HG03095 (cell line): Measurements from ENCODE around the gene RNPEPL1.
"Not testable (repeated sequence)": the region's sequence is repeated elsewhere in the genome, so short reads cannot be mapped to it uniquely, and the experiment has no call there.

Experiments used
- ATAC-seq: cut with Tn5 transposase; IDR thresholded peaks from one replicate; pipeline ENCODE4 v1.9.1; 2021; ENCODE audit warnings: moderate library complexity; ENCODE audit not compliant: unreplicated experiment

The RNPEPL1 gene, protein sequence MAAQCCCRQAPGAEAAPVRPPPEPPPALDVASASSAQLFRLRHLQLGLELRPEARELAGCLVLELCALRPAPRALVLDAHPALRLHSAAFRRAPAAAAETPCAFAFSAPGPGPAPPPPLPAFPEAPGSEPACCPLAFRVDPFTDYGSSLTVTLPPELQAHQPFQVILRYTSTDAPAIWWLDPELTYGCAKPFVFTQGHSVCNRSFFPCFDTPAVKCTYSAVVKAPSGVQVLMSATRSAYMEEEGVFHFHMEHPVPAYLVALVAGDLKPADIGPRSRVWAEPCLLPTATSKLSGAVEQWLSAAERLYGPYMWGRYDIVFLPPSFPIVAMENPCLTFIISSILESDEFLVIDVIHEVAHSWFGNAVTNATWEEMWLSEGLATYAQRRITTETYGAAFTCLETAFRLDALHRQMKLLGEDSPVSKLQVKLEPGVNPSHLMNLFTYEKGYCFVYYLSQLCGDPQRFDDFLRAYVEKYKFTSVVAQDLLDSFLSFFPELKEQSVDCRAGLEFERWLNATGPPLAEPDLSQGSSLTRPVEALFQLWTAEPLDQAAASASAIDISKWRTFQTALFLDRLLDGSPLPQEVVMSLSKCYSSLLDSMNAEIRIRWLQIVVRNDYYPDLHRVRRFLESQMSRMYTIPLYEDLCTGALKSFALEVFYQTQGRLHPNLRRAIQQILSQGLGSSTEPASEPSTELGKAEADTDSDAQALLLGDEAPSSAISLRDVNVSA

GRCh38 chr2:240567872-240568677 lies at the start of gene RNPEPL1:
RNPEPL1 (plus strand) TSS chr2:240568484; CDS start chr2:240568587, 103 bp downstream.
- peak; percentile 26 for ATAC-seq

GRCh38 chr2:240518981-240519380 lies 49.3 kb upstream of the RNPEPL1 start:
- ATAC-seq, result no peak

GRCh38 chr2:240519396-240520129 lies 48.7 kb upstream of the RNPEPL1 start:
- ATAC-seq, result no peak

- no peak for ATAC-seq
These were observed 47.9 kb upstream of the RNPEPL1 start for GRCh38 chr2:240520130-240520973.

DNA sequence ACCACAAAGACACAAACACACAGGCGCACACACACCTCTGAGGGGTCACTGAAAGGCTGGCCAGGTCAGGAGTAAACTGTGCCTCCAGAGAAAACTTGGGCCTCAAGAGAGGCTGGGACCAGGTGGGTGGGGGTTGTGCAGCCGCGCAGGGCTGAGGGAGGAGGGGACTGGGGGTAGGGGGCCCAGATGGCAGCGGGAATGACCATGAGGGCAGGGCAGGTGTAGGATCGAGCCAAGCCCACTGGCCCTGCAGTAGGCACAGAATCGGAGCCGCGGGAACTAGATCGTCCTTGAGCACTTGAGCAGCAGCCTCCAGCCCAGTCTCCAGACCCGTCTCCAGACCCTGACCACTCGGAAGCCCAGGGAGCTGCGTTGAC lies 47.3 kb upstream of the RNPEPL1 start:
- ATAC-seq, result no peak

GRCh38 chr2:240521885-240522284 lies 46.4 kb upstream of the RNPEPL1 start:
- ATAC-seq, result not testable (repeated sequence)

GRCh38 chr2:240522406-240522805 lies 45.9 kb upstream of the RNPEPL1 start:
- no peak for ATAC-seq

GRCh38 chr2:240523451-240524281 lies 44.6 kb upstream of the RNPEPL1 start:
- ATAC-seq, result no peak

- no peak for ATAC-seq
These were observed 43.1 kb upstream of the RNPEPL1 start for GRCh38 chr2:240524963-240525718.

GRCh38 chr2:240525802-240526201 lies 42.5 kb upstream of the RNPEPL1 start:
- no peak for ATAC-seq

DNA sequence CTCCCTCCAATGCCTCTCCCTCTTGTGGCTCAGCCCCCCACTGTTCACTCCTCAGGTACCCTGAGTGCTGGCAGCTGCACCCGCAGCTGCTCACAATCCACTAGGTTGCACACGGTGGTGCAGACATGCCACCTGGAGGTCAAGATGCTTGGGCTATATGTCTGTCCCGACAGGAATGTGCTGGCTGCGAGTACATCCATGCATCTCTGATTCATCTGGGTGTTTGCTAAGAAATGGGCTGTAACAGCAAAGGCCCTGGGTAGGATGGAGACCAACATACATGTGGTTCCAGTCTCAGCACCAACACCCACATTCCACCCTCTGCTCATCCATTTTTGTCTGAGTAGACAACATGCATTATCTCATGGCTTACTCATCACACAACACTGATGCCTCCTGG lies 41.8 kb upstream of the RNPEPL1 start:
- ATAC-seq, result no peak

- no peak for ATAC-seq
These were observed 41.0 kb upstream of the RNPEPL1 start for GRCh38 chr2:240527153-240527750.

GRCh38 chr2:240528406-240529040 lies 39.8 kb upstream of the RNPEPL1 start:
- ATAC-seq, result no peak

GRCh38 chr2:240529344-240529999 lies 38.8 kb upstream of the RNPEPL1 start:
- no peak for ATAC-seq

DNA sequence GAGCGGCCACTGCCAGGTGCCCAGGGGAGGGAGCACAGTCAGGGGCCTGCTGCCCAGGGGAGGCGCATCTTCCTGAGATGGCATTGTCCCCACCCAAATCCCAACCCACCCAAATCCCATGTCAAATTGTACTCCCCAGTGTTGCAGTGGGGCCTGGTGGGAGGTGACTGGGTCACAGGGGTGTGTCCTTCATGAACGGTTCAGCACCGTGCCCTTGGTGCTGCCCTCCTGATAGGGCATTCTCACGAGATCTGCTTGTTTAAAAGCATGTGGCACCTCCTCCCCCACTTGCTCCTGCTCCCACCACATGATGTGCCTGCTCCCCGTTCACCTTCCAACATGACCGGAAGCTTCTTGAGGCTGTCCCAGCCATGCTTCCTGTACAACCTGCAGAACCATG lies 38.1 kb upstream of the RNPEPL1 start:
- ATAC-seq, result no peak

DNA sequence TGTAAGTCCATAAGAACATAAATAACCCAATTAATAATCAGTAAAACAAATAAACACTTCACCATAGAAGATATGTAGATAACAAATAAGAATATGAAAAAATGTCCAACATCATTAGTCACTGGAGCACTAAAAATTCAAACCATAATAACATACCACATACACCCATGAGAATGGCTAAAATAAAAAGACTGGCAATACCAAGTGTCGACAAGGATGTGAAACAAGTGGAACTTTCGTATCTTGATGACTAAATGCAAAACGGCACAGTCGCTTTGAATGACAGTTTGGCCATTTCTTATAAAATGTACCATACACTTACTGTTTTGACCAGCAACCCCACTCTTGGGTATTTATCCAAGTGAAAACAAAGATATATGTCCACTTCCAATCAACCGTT lies 37.2 kb upstream of the RNPEPL1 start:
- no peak for ATAC-seq
